H9 (cell line): ENCODE measurements around the gene TEX22. TPM values are rescaled to one million over a fixed set of nuclear protein-coding genes. Genes with fewer than 3 reads are reported as not detected.

ENCODE experiments used
- DNase-seq: peaks from one replicate; pipeline ENCODE4 v3.0.0-alpha.2; 2017
- H2AFZ ChIP-seq: one replicate; pipeline ENCODE4 v1.6.1; 2013; ENCODE audit warnings: mild to moderate bottlenecking, low read length, control low read depth, moderate library complexity
- H2AK5ac ChIP-seq: 2 replicates; pipeline ENCODE4 v1.6.1; 2013; ENCODE audit warnings: low read length, control low read depth, mixed read lengths; ENCODE audit not compliant: insufficient read length
- H2BK120ac ChIP-seq: one replicate; pipeline ENCODE4 v1.6.1; 2013; ENCODE audit warnings: low read depth, mild to moderate bottlenecking, low read length, control low read depth, inconsistent platforms; ENCODE audit not compliant: poor library complexity, severe bottlenecking
- H2BK12ac ChIP-seq: 2 replicates; pipeline ENCODE4 v1.6.1; 2013; ENCODE audit warnings: low read length, control low read depth, mixed read lengths, low read depth; ENCODE audit not compliant: insufficient read length
- H2BK15ac ChIP-seq: 2 replicates; pipeline ENCODE4 v1.6.1; 2013; ENCODE audit warnings: low read depth, low read length, control low read depth
- H2BK20ac ChIP-seq: one replicate; pipeline ENCODE4 v1.6.1; 2013; ENCODE audit warnings: low read depth, mild to moderate bottlenecking, low read length, control low read depth, inconsistent platforms; ENCODE audit not compliant: poor library complexity, severe bottlenecking
- H2BK5ac ChIP-seq: 2 replicates; pipeline ENCODE4 v1.6.1; 2013; ENCODE audit warnings: low read length, control low read depth, mixed read lengths; ENCODE audit not compliant: insufficient read length
- H3K14ac ChIP-seq: 2 replicates; pipeline ENCODE4 v1.6.1; 2013; ENCODE audit warnings: low read length, control low read depth; ENCODE audit not compliant: insufficient read depth
- H3K18ac ChIP-seq: 2 replicates; pipeline ENCODE4 v1.6.1; 2013; ENCODE audit warnings: low read depth, mild to moderate bottlenecking, mixed read lengths, low read length, control low read depth; ENCODE audit not compliant: insufficient read length
- H3K23ac ChIP-seq: 2 replicates; pipeline ENCODE4 v1.6.1; 2013; ENCODE audit warnings: low read length, control low read depth, mixed read lengths, low read depth; ENCODE audit not compliant: insufficient read length
- H3K23me2 ChIP-seq: 2 replicates; pipeline ENCODE4 v1.6.1; 2013; ENCODE audit warnings: low read depth, mild to moderate bottlenecking, mixed read lengths, low read length, control low read depth; ENCODE audit not compliant: insufficient read length, poor library complexity, severe bottlenecking
- H3K27ac ChIP-seq: 2 replicates; pipeline ENCODE4 v1.5.1; 2013; ENCODE audit warnings: low read length, control low read depth, mixed read lengths, low read depth; ENCODE audit not compliant: insufficient read length
- H3K27me3 ChIP-seq: 2 replicates; pipeline ENCODE4 v1.6.1; 2013; ENCODE audit warnings: low read length, control low read depth, inconsistent platforms; ENCODE audit not compliant: insufficient read depth
- H3K4ac ChIP-seq: 2 replicates; pipeline ENCODE4 v1.6.1; 2013; ENCODE audit warnings: low read depth, mild to moderate bottlenecking, control low read depth, inconsistent platforms, low read length, moderate library complexity
- H3K4me1 ChIP-seq: 2 replicates; pipeline ENCODE4 v1.6.1; 2013; ENCODE audit warnings: low read length, control low read depth, inconsistent platforms; ENCODE audit not compliant: insufficient read depth
- H3K4me2 ChIP-seq: 2 replicates; pipeline ENCODE4 v1.6.1; 2013; ENCODE audit warnings: low read length, control low read depth, mixed read lengths; ENCODE audit not compliant: insufficient read length, insufficient read depth
- H3K56ac ChIP-seq: 2 replicates; pipeline ENCODE4 v1.6.1; 2013; ENCODE audit warnings: low read depth, mild to moderate bottlenecking, mixed read lengths, low read length, control low read depth; ENCODE audit not compliant: insufficient read length
- H3K79me1 ChIP-seq: 2 replicates; pipeline ENCODE4 v1.6.1; 2013; ENCODE audit warnings: low read depth, mild to moderate bottlenecking, moderate library complexity, low read length, control low read depth, inconsistent platforms; ENCODE audit not compliant: insufficient read depth, poor library complexity, severe bottlenecking
- H3K79me2 ChIP-seq: 2 replicates; pipeline ENCODE4 v1.6.1; 2013; ENCODE audit warnings: low read length, control low read depth, inconsistent platforms; ENCODE audit not compliant: insufficient read depth
- H3K9ac ChIP-seq: 2 replicates; pipeline ENCODE4 v1.6.1; 2013; ENCODE audit warnings: low read length, control low read depth, mixed read lengths; ENCODE audit not compliant: insufficient read length; ENCODE audit errors: extremely low read depth
- H3K9me3 ChIP-seq: one replicate; pipeline ENCODE4 v1.6.1; 2013; ENCODE audit warnings: low read depth, low read length, inconsistent platforms; ENCODE audit not compliant: control insufficient read depth
- H3T11ph ChIP-seq: one replicate; pipeline ENCODE4 v1.6.1; 2013; ENCODE audit warnings: mild to moderate bottlenecking, low read length, control low read depth, inconsistent platforms
- H4K20me1 ChIP-seq: one replicate; pipeline ENCODE4 v1.6.1; 2013; ENCODE audit not compliant: control insufficient read depth, insufficient read length, insufficient read depth
- H4K5ac ChIP-seq: 2 replicates; pipeline ENCODE4 v1.6.1; 2013; ENCODE audit warnings: low read depth, mild to moderate bottlenecking, mixed read lengths, low read length, control low read depth; ENCODE audit not compliant: insufficient read length
- H4K8ac ChIP-seq: replicated peaks from 2 replicates; pipeline ENCODE4 v1.6.1; 2013; ENCODE audit warnings: low read length, control low read depth, mixed read lengths, low read depth; ENCODE audit not compliant: insufficient read length
- H4K91ac ChIP-seq: 2 replicates; pipeline ENCODE4 v1.6.1; 2013; ENCODE audit warnings: low read depth, mild to moderate bottlenecking, moderate library complexity, mixed read lengths, low read length, control low read depth; ENCODE audit not compliant: insufficient read length
- H3K27ac Mint-ChIP-seq, 3 experiments: 2 replicates in 2 of 3; 3 replicates in 1 of 3; pipeline ENCODE4 v1.8.0; 2020 to 2021; ENCODE audit warnings: mixed read lengths in 3 of 3, mild to moderate bottlenecking in 1 of 3, moderate library complexity in 1 of 3
- H3K27me3 Mint-ChIP-seq: 2 replicates; pipeline ENCODE4 v1.8.0; 2021; ENCODE audit warnings: low read depth, mild to moderate bottlenecking, moderate library complexity, mixed read lengths
- H3K36me3 Mint-ChIP-seq, 3 experiments: 2 replicates in 2 of 3; 3 replicates in 1 of 3; pipeline ENCODE4 v1.8.0; 2020 to 2021; ENCODE audit warnings: low read depth in 3 of 3, mixed read lengths in 3 of 3; ENCODE audit not compliant: insufficient read depth in 1 of 3
- H3K4me1 Mint-ChIP-seq, 2 experiments: 2 replicates each; pipeline ENCODE4 v1.8.0; 2020; ENCODE audit warnings: mixed read lengths in 2 of 2
- H3K4me3 Mint-ChIP-seq, 2 experiments: 2 replicates in 1 of 2; 3 replicates in 1 of 2; pipeline ENCODE4 v1.8.0; 2020 to 2021; ENCODE audit warnings: mild to moderate bottlenecking in 2 of 2, mixed read lengths in 2 of 2, moderate library complexity in 1 of 2
- H3K9me3 Mint-ChIP-seq, 2 experiments: 2 replicates in 1 of 2; 3 replicates in 1 of 2; pipeline ENCODE4 v1.8.0; 2020; ENCODE audit warnings: mild to moderate bottlenecking in 2 of 2, mixed read lengths in 2 of 2, moderate library complexity in 1 of 2
- CTCF ChIP-seq: fragments of 200-600 bp; sonication (generic); conservative IDR thresholded peaks from 3 replicates; pipeline ENCODE4 v1.8.0; 2021; ENCODE audit warnings: antibody characterized with exemption, mild to moderate bottlenecking
- WGBS: extraction: QIAGEN DNeasy Blood & Tissue Kit; methylation state at CpG from one replicate; pipeline ENCODE4 v1.1.7; 2013; ENCODE audit warnings: missing lambda C conversion rate, low lambda C conversion rate, mixed read lengths; ENCODE audit not compliant: insufficient read length; ENCODE audit errors: extremely low coverage; 5-methylcytosine and 5-hydroxymethylcytosine counted together
- total RNA-seq: library from RNA; stranded (reverse); gene quantifications from 2 replicates; pipeline ENCODE4 v1.2.1, GENCODE V29; 2021

Gene TEX22
- total RNA-seq, 1 experiment from 2014 or later, result 0.83 TPM

GRCh38 chr14:105367116-105368031 is 31.0 kb upstream of the TEX22 start:
- no peak overlapping the region for H3K23ac ChIP-seq
- no peaks in the 10 kb centered on the region for H3K23me2 ChIP-seq
- H3K9ac ChIP-seq, result no peak overlapping the region
- no peak overlapping the region for H3K4me3 Mint-ChIP-seq
- no peak overlapping the region for H3T11ph ChIP-seq
- no peak overlapping the region for H2BK20ac ChIP-seq
- H2BK120ac ChIP-seq, result no peak overlapping the region
- H3K36me3 Mint-ChIP-seq, result peaks cover 2 to 23% (median 23%) of the 10 kb centered on the region in 3 experiments; a peak in 6 of 7 replicates
- H3K27ac ChIP-seq, result no peak overlapping the region
- H3K4me1 Mint-ChIP-seq, result peaks cover 0 to 4% of the 10 kb centered on the region in 2 experiments; a peak in 2 of 4 replicates
- no peak overlapping the region for H3K14ac ChIP-seq
- no peak overlapping the region for H2AK5ac ChIP-seq
- TF ChIP-seq CTCF, result no peak
- H4K5ac ChIP-seq, result no peak overlapping the region
- H3K56ac ChIP-seq, result no peak overlapping the region
- H3K9me3 Mint-ChIP-seq, result no peaks in the 10 kb centered on the region
- no peak overlapping the region for H3K18ac ChIP-seq
- no peak overlapping the region; a peak in 1 of 7 replicates for H3K27ac Mint-ChIP-seq
- H3K27me3 Mint-ChIP-seq, result peaks cover 11% of the 10 kb centered on the region
- no peak overlapping the region for H2AFZ ChIP-seq
- no peak overlapping the region for H2BK5ac ChIP-seq
- H3K9me3 ChIP-seq, result no peaks in the 10 kb centered on the region
- no peaks in the 10 kb centered on the region for H3K4me1 ChIP-seq
- no peak for DNase-seq
- no peaks in the 10 kb centered on the region for H4K20me1 ChIP-seq
- no peak overlapping the region for H2BK15ac ChIP-seq
- H3K27me3 ChIP-seq, result no peaks in the 10 kb centered on the region
- no CpG with 5 or more reads among the region's 34 CpGs for WGBS
- no peaks in the 10 kb centered on the region for H3K79me2 ChIP-seq
- H3K4ac ChIP-seq, result no peak overlapping the region
- no peak overlapping the region for H3K4me2 ChIP-seq
- no peak overlapping the region for H4K8ac ChIP-seq
- no peaks in the 10 kb centered on the region for H3K79me1 ChIP-seq
- no peak overlapping the region for H2BK12ac ChIP-seq
- H4K91ac ChIP-seq, result no peak overlapping the region
